ENCODE results near the gene MRPL49. TPM values are rescaled to one million over a fixed set of nuclear protein-coding genes. Genes with fewer than 3 reads are reported as not detected.
A peak's percentile ranks its signal among the peaks of the same experiment; 100 is the strongest.

MRPL49 gene
- total and polyA plus RNA-seq, 2 of the 13 experiments (the other 11 are each of a cell fraction or from before 2014, with no cell fraction given) = 39.2 to 53.3 TPM

- TF ChIP-seq ZC3H4 (CRISPR knock-in tag; IDR thresholded peaks at IDR 0.05; ENCODE audit: borderline replicate concordance) = 0 out of 2 replicates have a peak, but pooled peaks have one; percentile 29
- no peak for TF ChIP-seq PRDM10 (CRISPR knock-in tag; IDR thresholded peaks at IDR 0.05; ENCODE audit: low read depth)
- TF ChIP-seq ZFY (CRISPR knock-in tag; IDR thresholded peaks at IDR 0.05) = no peak
- no peak for TF ChIP-seq HMGXB4 (CRISPR knock-in tag; IDR thresholded peaks at IDR 0.05; ENCODE audit: borderline replicate concordance in 1 of 2, low read depth in 1 of 2)
- TF ChIP-seq BORCS8-MEF2B (CRISPR knock-in tag; IDR thresholded peaks at IDR 0.05) = no peak
- TF ChIP-seq PRDM15 (CRISPR knock-in tag; IDR thresholded peaks at IDR 0.05) = no peak
- no peak for TF ChIP-seq RERE (CRISPR knock-in tag; IDR thresholded peaks at IDR 0.05; ENCODE audit: low read depth)
- no peak for TF ChIP-seq JUN (CRISPR knock-in tag; IDR thresholded peaks at IDR 0.05)
- TF ChIP-seq HIC2 (CRISPR knock-in tag; IDR thresholded peaks at IDR 0.05; ENCODE audit: low read depth) = peak; percentile 73
Observed at GRCh38 chr11:65150509-65151299, 28.6 kb downstream of the MRPL49 start (continued).

All from HepG2 (cell line).